H1 (cell line): ENCODE results near the gene PSMC5. TPM values are rescaled to one million over a fixed set of nuclear protein-coding genes. Genes with fewer than 3 reads are reported as not detected.

Experiments
- CTCF ChIA-PET: fragments of 300-600 bp; sonication (Branson Sonifier 250); formaldehyde crosslinking; loops from one replicate; lab custom pipeline; 2021; ENCODE audit not compliant: partially characterized antibody; lab: Charles Lee
- POLR2A ChIA-PET: fragments of 300-600 bp; sonication (Branson Sonifier 250); formaldehyde crosslinking; loops from one replicate; lab custom pipeline; 2021; ENCODE audit warnings: inconsistent platforms; ENCODE audit not compliant: partially characterized antibody; lab: Charles Lee
- DNase-seq, 2 experiments: peaks; one replicate each; pipeline versions ENCODE4 v3.0.0 to v3.0.0-alpha.2; 2010 to 2022; ENCODE audit warnings: low spot score in 2 of 2, low read depth in 1 of 2, mixed read lengths in 1 of 2
- FAIRE-seq: peaks from 2 replicates; lab custom pipeline; 2011; peaks lifted over from hg19 to GRCh38; lab: Jason Lieb, UNC
- H2AFZ ChIP-seq: 2 replicates; pipeline ENCODE4 v1.8.1; 2012; ENCODE audit warnings: low read length, inconsistent platforms
- H2AK5ac ChIP-seq: 2 replicates; pipeline ENCODE4 v1.6.1; 2013; ENCODE audit warnings: low read depth, low read length
- H2BK120ac ChIP-seq: replicated peaks from 2 replicates; pipeline ENCODE3; 2013; ENCODE audit warnings: low read depth, low read length, inconsistent platforms
- H2BK12ac ChIP-seq: 2 replicates; pipeline ENCODE4 v1.6.1; 2013; ENCODE audit warnings: low read depth, low read length
- H2BK15ac ChIP-seq: 2 replicates; pipeline ENCODE4 v1.6.1; 2013; ENCODE audit warnings: low read length
- H2BK20ac ChIP-seq: 2 replicates; pipeline ENCODE4 v1.6.1; 2013; ENCODE audit warnings: low read length
- H2BK5ac ChIP-seq: 2 replicates; pipeline ENCODE4 v1.6.1; 2013; ENCODE audit warnings: low read depth, low read length
- H3K14ac ChIP-seq: 2 replicates; pipeline ENCODE4 v1.6.1; 2013; ENCODE audit warnings: inconsistent platforms; ENCODE audit not compliant: insufficient read length
- H3K18ac ChIP-seq: 2 replicates; pipeline ENCODE4 v1.6.1; 2013; ENCODE audit warnings: low read length; ENCODE audit errors: extremely low read depth
- H3K23ac ChIP-seq: 2 replicates; pipeline ENCODE4 v1.6.1; 2013; ENCODE audit warnings: inconsistent platforms; ENCODE audit not compliant: insufficient read length
- H3K23me2 ChIP-seq: 2 replicates; pipeline ENCODE4 v1.6.1; 2013; ENCODE audit warnings: low read depth, low read length
- H3K27ac ChIP-seq: 2 replicates; pipeline ENCODE4 v1.6.1; 2011; ENCODE audit warnings: low read depth, low read length, inconsistent platforms
- H3K27me3 ChIP-seq, 4 experiments: replicated peaks in 1 of 4; 1 replicate in 1 of 4; 2 replicates in 3 of 4; pipeline versions ENCODE4 v1.6.1 to v1.8.1; 2011 to 2013; ENCODE audit warnings: low read length in 3 of 4, mild to moderate bottlenecking in 3 of 4, inconsistent platforms in 2 of 4, mixed read lengths in 2 of 4, moderate library complexity in 1 of 4; ENCODE audit not compliant: control insufficient read depth in 3 of 4, insufficient read depth in 3 of 4; ENCODE audit errors: extremely low read depth in 1 of 4
- H3K36me3 ChIP-seq, 4 experiments: 2 replicates each; pipeline versions ENCODE4 v1.6.1 to v1.8.1; 2011 to 2013; ENCODE audit warnings: mild to moderate bottlenecking in 4 of 4, low read length in 3 of 4, moderate library complexity in 2 of 4, control low read depth in 1 of 4, inconsistent platforms in 1 of 4; ENCODE audit not compliant: insufficient read depth in 4 of 4, control insufficient read depth in 2 of 4
- H3K4ac ChIP-seq: replicated peaks from 2 replicates; pipeline ENCODE3; 2013; ENCODE audit warnings: low read length, low read depth, mixed read lengths, inconsistent platforms; ENCODE audit not compliant: insufficient read length
- H3K4me1 ChIP-seq, 4 experiments: replicated peaks in 1 of 4; 1 replicate in 1 of 4; 2 replicates in 3 of 4; pipeline versions ENCODE4 v1.6.1 to v1.8.1; 2011 to 2013; ENCODE audit warnings: low read length in 3 of 4, inconsistent platforms in 2 of 4, mixed read lengths in 1 of 4; ENCODE audit not compliant: insufficient read depth in 4 of 4, control insufficient read depth in 3 of 4
- H3K4me2 ChIP-seq, 2 experiments: 2 replicates each; pipeline versions ENCODE4 v1.6.1 to v1.8.1; 2011 to 2013; ENCODE audit warnings: low read depth in 2 of 2, low read length in 2 of 2, control low read depth in 1 of 2, inconsistent platforms in 1 of 2, mild to moderate bottlenecking in 1 of 2; ENCODE audit not compliant: insufficient read depth in 1 of 2
- H3K4me3 ChIP-seq, 4 experiments: fragments of 200-600, 300-600 bp in 1 of 4; sonication (generic), shearing (Covaris generic), sonication (Bioruptor Twin) in 1 of 4; 2 replicates each; pipeline versions ENCODE4 v1.5.1 to v1.8.1; 2011 to 2016; ENCODE audit warnings: low read length in 4 of 4, low read depth in 3 of 4, control low read depth in 2 of 4, inconsistent platforms in 2 of 4, mild to moderate bottlenecking in 2 of 4, mixed read lengths in 1 of 4, moderate library complexity in 1 of 4; ENCODE audit not compliant: insufficient read depth in 2 of 4; ENCODE audit errors: extremely low read depth in 1 of 4
- H3K56ac ChIP-seq: replicated peaks from 2 replicates; pipeline ENCODE3; 2013; ENCODE audit warnings: low read depth, mild to moderate bottlenecking, mixed read lengths, low read length, inconsistent platforms; ENCODE audit not compliant: insufficient read length
- H3K79me1 ChIP-seq: 2 replicates; pipeline ENCODE4 v1.6.1; 2013; ENCODE audit warnings: low read depth, low read length, control low read depth
- H3K79me2 ChIP-seq, 2 experiments: 2 replicates each; pipeline versions ENCODE4 v1.6.1 to v1.8.1; 2012 to 2013; ENCODE audit warnings: low read length in 2 of 2, mild to moderate bottlenecking in 2 of 2, inconsistent platforms in 1 of 2; ENCODE audit not compliant: insufficient read depth in 2 of 2, control insufficient read depth in 1 of 2
- H3K9ac ChIP-seq, 4 experiments: replicated peaks in 1 of 4; 1 replicate in 1 of 4; 2 replicates in 3 of 4; pipeline versions ENCODE4 v1.6.1 to v1.8.1; 2011 to 2013; ENCODE audit warnings: low read depth in 3 of 4, low read length in 3 of 4, control low read depth in 2 of 4, mild to moderate bottlenecking in 2 of 4, moderate library complexity in 2 of 4, inconsistent platforms in 1 of 4; ENCODE audit errors: extremely low read depth in 1 of 4
- H3K9me3 ChIP-seq, 2 experiments: 2 replicates each; pipeline versions ENCODE4 v1.6.1 to v1.8.1; 2012 to 2013; ENCODE audit warnings: mild to moderate bottlenecking in 2 of 2, moderate library complexity in 2 of 2, control low read depth in 1 of 2, inconsistent platforms in 1 of 2, low read depth in 1 of 2, low read length in 1 of 2, mixed read lengths in 1 of 2; ENCODE audit not compliant: insufficient read depth in 2 of 2
- H4K20me1 ChIP-seq, 2 experiments: replicated peaks in 1 of 2; 2 replicates each; pipeline versions ENCODE3 to v1.8.1; 2011 to 2013; ENCODE audit warnings: inconsistent platforms in 2 of 2, low read length in 2 of 2, mild to moderate bottlenecking in 1 of 2; ENCODE audit not compliant: insufficient read depth in 2 of 2, control insufficient read depth in 1 of 2
- H4K5ac ChIP-seq: 2 replicates; pipeline ENCODE4 v1.6.1; 2013; ENCODE audit warnings: low read length, low read depth, mixed read lengths, inconsistent platforms; ENCODE audit not compliant: insufficient read length
- H4K8ac ChIP-seq: 2 replicates; pipeline ENCODE4 v1.8.0; 2013; ENCODE audit warnings: mild to moderate bottlenecking, moderate library complexity, low read length, inconsistent platforms; ENCODE audit not compliant: insufficient read depth; ENCODE audit errors: extremely low read depth
- H4K91ac ChIP-seq: replicated peaks from 2 replicates; pipeline ENCODE3; 2013; ENCODE audit warnings: low read length, mixed read lengths, inconsistent platforms; ENCODE audit not compliant: insufficient read length
- ASH2L ChIP-seq: fragments of 200-600, 300-600 bp; sonication (generic); IDR thresholded peaks from one replicate; pipeline ENCODE4 v1.7.1; 2017; ENCODE audit warnings: low read length
- CHD2 ChIP-seq: IDR thresholded peaks from 2 replicates; pipeline ENCODE4 v1.6.1; 2012; ENCODE audit warnings: low read length, improper control_type of control experiment
- E2F6 ChIP-seq: IDR thresholded peaks from 2 replicates; pipeline ENCODE4 v1.6.1; 2012; ENCODE audit warnings: inconsistent platforms
- EZH2 ChIP-seq: fragments of 200-600 bp; sonication (generic); IDR thresholded peaks from 2 replicates; pipeline ENCODE4 v1.7.1; 2012; ENCODE audit warnings: low read depth, mild to moderate bottlenecking, moderate library complexity, low read length, inconsistent platforms; ENCODE audit not compliant: severe bottlenecking
- FOSL1 ChIP-seq: IDR thresholded peaks from 2 replicates; pipeline ENCODE4 v1.6.1; 2011; ENCODE audit warnings: mild to moderate bottlenecking, low read depth, low read length, moderate library complexity; ENCODE audit not compliant: insufficient read depth
- GTF2F1 ChIP-seq: IDR thresholded peaks from 2 replicates; pipeline ENCODE4 v1.6.1; 2012; ENCODE audit warnings: low read depth, low read length, improper control_type of control experiment, borderline replicate concordance
- PHF8 ChIP-seq: fragments of 200-600 bp; sonication (generic); conservative IDR thresholded peaks from 2 replicates; pipeline ENCODE4 v1.7.1; 2012; ENCODE audit warnings: low read depth, mild to moderate bottlenecking, inconsistent platforms, low read length, moderate library complexity
- POLR2AphosphoS5 ChIP-seq: IDR thresholded peaks from 2 replicates; pipeline ENCODE4 v1.6.1; 2011; ENCODE audit warnings: low read depth, low read length
- POU5F1 ChIP-seq: IDR thresholded peaks from 2 replicates; pipeline ENCODE4 v1.6.1; 2011; ENCODE audit warnings: low read depth, mild to moderate bottlenecking, low read length, moderate library complexity
- SIRT6 ChIP-seq: IDR thresholded peaks from one replicate; pipeline ENCODE4 v1.7.1; 2012; ENCODE audit warnings: low read length, inconsistent platforms
- SIX5 ChIP-seq: IDR thresholded peaks from 2 replicates; pipeline ENCODE4 v1.6.1; 2011; ENCODE audit warnings: mild to moderate bottlenecking, low read depth, low read length
- SP4 ChIP-seq: IDR thresholded peaks from 2 replicates; pipeline ENCODE4 v1.6.1; 2012; ENCODE audit warnings: low read length, inconsistent platforms
- SRF ChIP-seq: IDR thresholded peaks from 2 replicates; pipeline ENCODE4 v1.6.1; 2011; ENCODE audit warnings: mild to moderate bottlenecking, low read depth, low read length, moderate library complexity
- SUZ12 ChIP-seq: fragments of 200-600 bp; sonication (generic); IDR thresholded peaks from 2 replicates; pipeline ENCODE4 v1.6.1; 2012; ENCODE audit warnings: mild to moderate bottlenecking, inconsistent platforms, low read length, moderate library complexity, mixed read lengths
- WGBS, 2 experiments: shearing (Covaris generic) in 1 of 2; methylation state at CpG; one replicate each; pipeline versions ENCODE4 v1.1.6 to v1.1.7; 2013 to 2015; ENCODE audit warnings: low lambda C conversion rate in 2 of 2, mixed read lengths in 2 of 2, inconsistent platforms in 1 of 2, low coverage in 1 of 2, missing lambda C conversion rate in 1 of 2; ENCODE audit not compliant: insufficient replicate concordance in 2 of 2, insufficient coverage in 1 of 2, insufficient read length in 1 of 2; ENCODE audit errors: extremely low coverage in 1 of 2, missing lambda C conversion rate in 1 of 2; 5-methylcytosine and 5-hydroxymethylcytosine counted together
- polyA plus RNA-seq, 7 experiments: library from polyadenylated mRNA; depleted of rRNA in 3 of 7; stranded (reverse) in 5 of 7; unstranded in 2 of 7; fragments of >200 nt in 5 of 7; fragments of 200-250 nt in 2 of 7; gene quantifications; 1 replicate in 5 of 7; 2 replicates in 1 of 7; 4 replicates in 1 of 7; pipeline versions ENCODE4 v1.2.1 to v1.2.3, GENCODE V29; 2011 to 2013; ENCODE audit warnings: missing spikeins in 2 of 7, mixed read lengths in 2 of 7
- total RNA-seq: library from RNA; stranded (reverse); fragmentation: NEBNext Ultra II Directional; extraction: Animal tissue kit (Norgen Biotek cat#: 25700); gene quantifications from 2 replicates; pipeline ENCODE4 v1.2.1, GENCODE V29; 2021

PSMC5 gene
- total and polyA plus RNA-seq, 2 of the 8 experiments (the other 6 are each of a cell fraction or from before 2014, with no cell fraction given) = 172 to 180 TPM

DNA sequence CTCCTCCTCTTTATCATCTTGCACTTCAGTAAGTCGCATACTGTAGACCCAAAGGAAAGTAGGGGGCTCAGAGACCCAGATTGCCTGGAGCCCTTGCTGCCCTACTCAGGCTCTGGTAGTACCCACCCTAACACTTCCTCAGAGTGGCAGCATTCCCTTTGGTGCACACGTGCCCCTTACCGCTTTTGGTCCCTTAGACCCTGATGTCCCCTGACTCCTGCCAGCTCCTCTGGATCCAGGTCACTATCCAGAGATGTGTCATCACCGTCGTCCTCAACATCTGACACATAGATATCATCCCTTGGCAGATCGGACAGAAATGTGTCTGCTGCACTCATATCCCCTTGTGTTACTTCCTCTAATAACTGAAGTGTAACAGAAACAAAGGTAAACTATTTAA is 5.4 kb upstream of the PSMC5 start:
- H2BK5ac ChIP-seq = no peak overlapping the region
- TF ChIP-seq SIRT6 (no peak), SUZ12 (no peak), E2F6 (no peak), SRF (no peak), PHF8 (no peak), SIX5 (no peak), ASH2L (no peak), EZH2 (no peak), SP4 (no peak), POU5F1 (no peak), POLR2AphosphoS5 (no peak), CHD2 (no peak), FOSL1 (no peak), GTF2F1 (no peak)

More for the DNA sequence above, 5.4 kb upstream of the PSMC5 start:
- POLR2A ChIA-PET = interaction anchor here (0.7 to 32.3 kb wide), 7 partner anchors 1 to 80 kb away, joined by 3 to 593 read pairs (median 4); partner anchors contain the start of genes CCDC47, DDX42, FTSJ3 and PSMC5
- FAIRE-seq (no peak), DNase-seq (no peak)
- Histone ChIP-seq H3K27ac (no peak overlapping the region), H4K20me1 (peaks cover 6 to 30% of the 10 kb centered on the region in 2 experiments), H2AK5ac (no peak overlapping the region), H4K91ac (no peak overlapping the region), H3K79me1 (peaks cover 9% of the 10 kb centered on the region), H2BK120ac (no peak overlapping the region), H3K4ac (no peak overlapping the region), H3K14ac (no peak overlapping the region), H3K9me3 (no peaks in the 10 kb centered on the region), H2AFZ (no peak overlapping the region), H3K4me1 (no peaks in the 10 kb centered on the region), H3K9ac (no peak overlapping the region), H3K4me3 (no peak overlapping the region), H3K23me2 (peaks cover 5% of the 10 kb centered on the region), H3K79me2 (peaks cover 0 to 17% of the 10 kb centered on the region in 2 experiments; a peak in 2 of 4 replicates), H4K5ac (no peak overlapping the region), H3K27me3 (no peaks in the 10 kb centered on the region), H4K8ac (no peak overlapping the region), H2BK12ac (no peak overlapping the region), H3K56ac (no peak overlapping the region), H2BK20ac (no peak overlapping the region), H3K23ac (no peak overlapping the region), H2BK15ac (no peak overlapping the region), H3K36me3 (peaks cover 62 to 88% (median 83%) of the 10 kb centered on the region in 4 experiments), H3K18ac (no peak overlapping the region), H3K4me2 (no peak overlapping the region)
- WGBS, 2 experiments = 88% methylated on average over 6 of the region's 6 CpGs; no CpG with 5 or more reads in 1 of the 2 experiments
- CTCF ChIA-PET = interaction anchor here (0.8 to 7.5 kb wide), 3 partner anchors 11 to 16 kb away, joined by 4 to 61 read pairs (median 10); no protein-coding TSS in a partner anchor
